AG04450 (cell line): Measurements from ENCODE around the gene PPP6R1. TPM values are rescaled to one million over a fixed set of nuclear protein-coding genes. Genes with fewer than 3 reads are reported as not detected.

Experiments used
- CTCF ChIA-PET: fragments of 300-600, 350-600 bp; formaldehyde crosslinking; extraction: SDS; loops from one replicate; lab custom pipeline; 2022; ENCODE audit warnings: antibody characterized with exemption, inconsistent platforms; lab: Charles Lee
- POLR2A ChIA-PET: fragments of 350-600 bp; formaldehyde crosslinking; extraction: SDS; loops from one replicate; lab custom pipeline; 2021; ENCODE audit warnings: antibody characterized with exemption, inconsistent platforms; lab: Yijun Ruan, JAX
- DNase-seq: peaks from one replicate; pipeline ENCODE4 v3.0.0-alpha.2; 2011; ENCODE audit warnings: low read depth, low spot score
- H3K27ac ChIP-seq: one replicate; pipeline ENCODE4 v1.5.1; 2012; ENCODE audit warnings: low read depth, low read length, control low read depth
- H3K27me3 ChIP-seq: one replicate; pipeline ENCODE4 v1.6.0; 2012; ENCODE audit warnings: low read length; ENCODE audit not compliant: control insufficient read depth, insufficient read depth
- H3K4me3 ChIP-seq: 2 replicates; pipeline ENCODE4 v1.5.1; 2011; ENCODE audit warnings: mild to moderate bottlenecking, low read depth, low read length, control low read depth
- H3K9me3 ChIP-seq: 2 replicates; pipeline ENCODE4 v1.5.1; 2012; ENCODE audit warnings: low read length; ENCODE audit not compliant: control insufficient read depth, insufficient read depth
- CTCF ChIP-seq: IDR thresholded peaks from 2 replicates; pipeline ENCODE4 v1.5.1; 2011; ENCODE audit warnings: low read depth, low read length, control low read depth, inconsistent platforms
- polyA plus RNA-seq: library from polyadenylated mRNA; depleted of rRNA; stranded (reverse); fragments of >200 nt; gene quantifications from 2 replicates; pipeline ENCODE4 v1.2.3, GENCODE V29; 2011

PPP6R1 gene
- polyA plus RNA-seq, 1 experiment = 24.5 TPM

DNA sequence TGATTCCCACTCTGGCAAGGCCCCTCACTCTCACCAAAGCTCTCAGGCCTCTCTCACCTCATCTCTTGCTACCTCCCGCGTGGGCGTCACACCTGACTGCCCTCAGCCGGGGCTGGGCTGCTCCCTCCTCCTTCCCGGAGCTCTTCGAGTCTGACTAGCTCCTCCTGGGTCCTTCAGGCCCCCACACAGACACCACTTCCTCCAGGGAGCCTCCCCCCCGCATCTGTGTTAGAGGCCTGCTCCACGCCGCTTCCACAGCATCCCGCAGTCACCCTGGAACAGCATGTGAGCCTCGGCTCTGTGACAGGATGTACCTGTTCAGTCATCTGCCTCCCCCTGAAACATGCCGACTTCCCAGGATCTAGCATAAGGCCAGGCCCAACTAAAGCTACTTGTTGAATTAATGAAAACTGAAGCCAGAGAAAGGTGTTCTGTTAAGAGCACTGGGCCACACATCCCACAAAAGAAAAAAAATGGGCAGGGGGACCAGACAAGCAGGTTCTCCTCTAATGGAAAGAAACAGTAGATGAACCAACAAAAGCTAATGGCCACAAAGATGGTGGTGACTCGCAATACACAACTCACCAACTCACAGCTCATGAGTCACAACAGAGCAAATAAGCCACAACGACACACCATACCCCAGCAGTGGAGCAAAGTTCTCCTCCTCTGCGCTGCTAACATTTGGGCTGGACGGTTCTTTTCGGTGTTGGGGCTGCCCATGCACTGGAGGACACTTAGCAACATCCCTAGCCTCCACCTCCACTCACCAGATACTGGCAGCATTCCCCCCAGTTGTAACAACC lies 3.0 kb downstream of the PPP6R1 start:
- TF ChIP-seq CTCF = no peak
- Histone ChIP-seq H3K27me3 (no peaks in the 10 kb centered on the region), H3K27ac (peak overlapping the region; percentile 3), H3K4me3 (peak overlapping the region; percentile 87; the same call in 1 of the 2 replicates), H3K9me3 (no peaks in the 10 kb centered on the region; the same call in 1 of the 2 replicates)
- CTCF ChIA-PET = interaction anchor here (0.7 to 1.2 kb wide), 3 partner anchors 115 to 248 kb away, joined by 3 to 5 read pairs (median 4); no protein-coding TSS in a partner anchor
- no peak for DNase-seq
- POLR2A ChIA-PET = interaction anchor here (2.4 kb wide), 1 partner anchor 152 kb away, joined by 7 read pairs; the partner anchor contains the start of gene UBE2S

GRCh38 chr19:55254625-55254977 lies 4.2 kb downstream of the PPP6R1 start:
- no peak for DNase-seq
- Histone ChIP-seq H3K9me3 (no peaks in the 10 kb centered on the region; the same call in 1 of the 2 replicates), H3K27ac (no peak overlapping the region), H3K27me3 (no peaks in the 10 kb centered on the region), H3K4me3 (no peak overlapping the region)
- POLR2A ChIA-PET = no interaction called here
- CTCF ChIA-PET = no interaction called here
- TF ChIP-seq CTCF = no peak

GRCh38 chr19:55253842-55254624 lies 4.8 kb downstream of the PPP6R1 start:
- ChIA-PET CTCF (no interaction called here), POLR2A (no interaction called here)
- no peak for TF ChIP-seq CTCF
- Histone ChIP-seq H3K4me3 (no peak overlapping the region), H3K27ac (no peak overlapping the region), H3K27me3 (no peaks in the 10 kb centered on the region), H3K9me3 (no peaks in the 10 kb centered on the region; the same call in 1 of the 2 replicates)
- no peak for DNase-seq

DNA sequence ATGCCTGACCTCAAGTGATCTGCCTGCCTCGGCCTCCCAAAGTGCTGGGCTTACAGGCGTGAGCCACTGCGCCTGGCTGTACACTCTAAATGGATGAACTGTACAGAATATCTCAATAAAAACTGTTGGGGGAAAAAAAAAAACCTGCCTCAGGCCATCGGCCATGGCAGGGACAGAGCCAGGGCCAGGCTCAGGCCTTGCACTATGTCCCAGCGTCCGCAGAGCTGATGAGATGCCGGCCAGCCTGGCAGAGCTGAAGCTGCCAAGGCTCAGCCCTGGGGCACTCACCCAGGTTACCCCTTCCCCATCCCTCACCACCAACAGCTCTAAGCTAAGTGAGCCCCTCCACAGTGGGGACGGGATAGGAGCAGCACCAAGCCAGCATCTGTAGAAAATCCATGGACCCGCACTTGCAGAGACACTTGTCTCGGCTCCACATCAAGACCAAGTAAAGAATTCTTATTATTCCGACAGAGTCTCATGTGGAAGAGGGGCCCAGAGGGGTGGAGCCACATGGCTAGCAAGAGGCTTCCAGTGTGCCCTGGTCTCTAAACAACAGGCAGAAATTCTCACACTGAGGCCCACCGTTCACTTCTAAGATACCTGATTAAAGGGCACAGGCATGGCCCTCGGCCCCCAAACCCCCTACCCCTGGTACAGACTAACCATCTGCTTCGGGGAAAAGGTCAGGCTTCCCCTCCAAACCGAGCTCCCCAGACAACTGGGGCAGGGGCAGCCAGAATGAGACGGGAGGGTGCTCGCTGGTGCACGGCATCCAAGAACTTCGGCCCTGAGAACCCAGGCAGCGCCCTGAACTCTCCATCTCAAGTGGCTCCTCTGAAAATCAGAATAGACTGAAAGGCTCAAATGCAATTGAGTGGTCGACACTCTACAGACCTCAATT lies 5.8 kb downstream of the PPP6R1 start:
- H3K27ac ChIP-seq = no peak overlapping the region
- DNase-seq = no peak
- no peaks in the 10 kb centered on the region for H3K27me3 ChIP-seq
- ChIA-PET CTCF (no interaction called here), POLR2A (no interaction called here)
- no peaks in the 10 kb centered on the region; the same call in 1 of the 2 replicates for H3K9me3 ChIP-seq
- H3K4me3 ChIP-seq = no peak overlapping the region
- TF ChIP-seq CTCF = no peak
